ENCODE measurements around the gene BBS12.
A peak's percentile ranks its signal among the peaks of the same experiment; 100 is the strongest.

GRCh38 chr4:122759639-122760310 lies 27.3 kb downstream of the BBS12 start:
- TF ChIP-seq, protein P1, sequence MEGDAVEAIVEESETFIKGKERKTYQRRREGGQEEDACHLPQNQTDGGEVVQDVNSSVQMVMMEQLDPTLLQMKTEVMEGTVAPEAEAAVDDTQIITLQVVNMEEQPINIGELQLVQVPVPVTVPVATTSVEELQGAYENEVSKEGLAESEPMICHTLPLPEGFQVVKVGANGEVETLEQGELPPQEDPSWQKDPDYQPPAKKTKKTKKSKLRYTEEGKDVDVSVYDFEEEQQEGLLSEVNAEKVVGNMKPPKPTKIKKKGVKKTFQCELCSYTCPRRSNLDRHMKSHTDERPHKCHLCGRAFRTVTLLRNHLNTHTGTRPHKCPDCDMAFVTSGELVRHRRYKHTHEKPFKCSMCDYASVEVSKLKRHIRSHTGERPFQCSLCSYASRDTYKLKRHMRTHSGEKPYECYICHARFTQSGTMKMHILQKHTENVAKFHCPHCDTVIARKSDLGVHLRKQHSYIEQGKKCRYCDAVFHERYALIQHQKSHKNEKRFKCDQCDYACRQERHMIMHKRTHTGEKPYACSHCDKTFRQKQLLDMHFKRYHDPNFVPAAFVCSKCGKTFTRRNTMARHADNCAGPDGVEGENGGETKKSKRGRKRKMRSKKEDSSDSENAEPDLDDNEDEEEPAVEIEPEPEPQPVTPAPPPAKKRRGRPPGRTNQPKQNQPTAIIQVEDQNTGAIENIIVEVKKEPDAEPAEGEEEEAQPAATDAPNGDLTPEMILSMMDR (IDR thresholded peaks at IDR 0.05), result peak; percentile 57
- TF ChIP-seq RCOR1 (IDR thresholded peaks at IDR 0.05; ENCODE audit: low read length), result no peak
- no peak for TF ChIP-seq POLR2AphosphoS5 (IDR thresholded peaks at IDR 0.05; ENCODE audit: low read depth, low read length)
- TF ChIP-seq, protein P2, sequence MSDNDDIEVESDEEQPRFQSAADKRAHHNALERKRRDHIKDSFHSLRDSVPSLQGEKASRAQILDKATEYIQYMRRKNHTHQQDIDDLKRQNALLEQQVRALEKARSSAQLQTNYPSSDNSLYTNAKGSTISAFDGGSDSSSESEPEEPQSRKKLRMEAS (IDR thresholded peaks at IDR 0.05; ENCODE audit: low read depth), result no peak
